H1 (cell line): ENCODE data around the gene LBX2. TPM values are rescaled to one million over a fixed set of nuclear protein-coding genes. Genes with fewer than 3 reads are reported as not detected.

Experiments
- CTBP2 ChIP-seq: IDR thresholded peaks from 2 replicates; pipeline ENCODE4 v1.7.0; 2011; ENCODE audit warnings: borderline replicate concordance, mild to moderate bottlenecking, moderate library complexity, mixed read lengths, low read length; ENCODE audit not compliant: insufficient read depth, insufficient read length
- EGR1 ChIP-seq: IDR thresholded peaks from 2 replicates; pipeline ENCODE4 v1.6.1; 2011; ENCODE audit warnings: low read depth, low read length, borderline replicate concordance
- GTF2F1 ChIP-seq: IDR thresholded peaks from 2 replicates; pipeline ENCODE4 v1.6.1; 2012; ENCODE audit warnings: low read depth, low read length, improper control_type of control experiment, borderline replicate concordance
- KDM5A ChIP-seq: fragments of 200-600 bp; IDR thresholded peaks from 2 replicates; pipeline ENCODE4 v1.7.1; 2012; ENCODE audit warnings: mild to moderate bottlenecking, low read length, inconsistent platforms, mixed read lengths
- SIX5 ChIP-seq: IDR thresholded peaks from 2 replicates; pipeline ENCODE4 v1.6.1; 2011; ENCODE audit warnings: mild to moderate bottlenecking, low read depth, low read length
- SP2 ChIP-seq: IDR thresholded peaks from 2 replicates; pipeline ENCODE4 v1.6.1; 2012; ENCODE audit warnings: mild to moderate bottlenecking, low read length, inconsistent platforms
- polyA plus RNA-seq, 7 experiments: library from polyadenylated mRNA; depleted of rRNA in 3 of 7; stranded (reverse) in 5 of 7; unstranded in 2 of 7; fragments of >200 nt in 5 of 7; fragments of 200-250 nt in 2 of 7; gene quantifications; 1 replicate in 5 of 7; 2 replicates in 1 of 7; 4 replicates in 1 of 7; pipeline versions ENCODE4 v1.2.1 to v1.2.3, GENCODE V29; 2011 to 2013; ENCODE audit warnings: missing spikeins in 2 of 7, mixed read lengths in 2 of 7
- total RNA-seq: library from RNA; stranded (reverse); fragmentation: NEBNext Ultra II Directional; extraction: Animal tissue kit (Norgen Biotek cat#: 25700); gene quantifications from 2 replicates; pipeline ENCODE4 v1.2.1, GENCODE V29; 2021

The LBX2 gene
- total and polyA plus RNA-seq, 2 of the 8 experiments (the other 6 are each of a cell fraction or from before 2014, with no cell fraction given), result 0.27 TPM; not detected in 1

- TF ChIP-seq CTBP2 (no peak), SIX5 (no peak), KDM5A (no peak), SP2 (no peak), GTF2F1 (no peak), EGR1 (no peak)
- TF ChIP-seq, all 59 proteins: peak for 0
These were observed 35.0 kb upstream of the LBX2 start (continued) for GRCh38 chr2:74534411-74534810.
